ENCODE data around the gene SOX5. TPM values are rescaled to one million over a fixed set of nuclear protein-coding genes. Genes with fewer than 3 reads are reported as not detected.

SOX5 gene
- total RNA-seq, 1 donor from 2014 or later: 31.0 TPM

DNA sequence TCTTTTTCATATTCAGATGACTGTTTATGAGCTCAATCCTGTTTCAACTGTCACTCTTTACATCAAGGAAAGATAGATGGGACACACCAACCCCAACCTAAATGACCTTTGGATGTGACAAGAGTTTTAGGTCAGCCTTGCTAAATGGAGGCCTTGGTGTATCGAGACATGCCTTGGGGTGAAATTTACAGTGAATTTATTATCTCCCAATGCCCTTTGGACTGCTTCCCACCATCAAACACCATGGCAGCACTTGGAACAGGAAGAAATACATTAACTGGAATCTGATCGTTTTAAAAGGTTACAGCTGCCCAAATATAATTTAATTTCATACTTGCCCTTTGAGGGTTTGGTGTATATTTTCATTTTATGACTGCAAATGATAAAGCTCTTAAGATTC, 327.6 kb downstream of the SOX5 start:
- no peak for DNase-seq (ENCODE audit: low spot score)

GRCh38 chr12:23618718-23619117, 330.8 kb downstream of the SOX5 start:
- no peak for DNase-seq (ENCODE audit: low spot score)

- no peak for DNase-seq (ENCODE audit: low spot score)
Measured at GRCh38 chr12:23617749-23618148, 331.7 kb downstream of the SOX5 start.

DNA sequence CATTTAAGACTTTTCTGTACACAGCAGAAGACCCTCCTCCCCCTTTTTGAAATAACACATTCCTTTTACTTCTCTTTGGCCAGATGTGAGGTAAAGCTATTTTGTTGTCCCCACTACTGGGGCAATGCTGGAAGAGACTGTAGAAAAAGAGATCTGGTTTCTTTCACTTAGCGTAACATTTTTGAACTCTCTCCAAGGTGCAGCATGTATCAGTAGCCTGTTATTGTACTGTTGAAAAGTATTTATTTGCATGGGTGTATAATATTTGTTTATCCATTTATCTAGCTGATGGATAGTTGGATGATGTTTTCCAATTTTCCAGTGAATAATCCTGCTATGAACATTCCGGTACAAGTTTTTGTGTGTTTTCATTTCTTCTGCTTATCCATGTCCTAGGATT, 335.2 kb downstream of the SOX5 start:
- DNase-seq (ENCODE audit: low spot score): no peak

DNA sequence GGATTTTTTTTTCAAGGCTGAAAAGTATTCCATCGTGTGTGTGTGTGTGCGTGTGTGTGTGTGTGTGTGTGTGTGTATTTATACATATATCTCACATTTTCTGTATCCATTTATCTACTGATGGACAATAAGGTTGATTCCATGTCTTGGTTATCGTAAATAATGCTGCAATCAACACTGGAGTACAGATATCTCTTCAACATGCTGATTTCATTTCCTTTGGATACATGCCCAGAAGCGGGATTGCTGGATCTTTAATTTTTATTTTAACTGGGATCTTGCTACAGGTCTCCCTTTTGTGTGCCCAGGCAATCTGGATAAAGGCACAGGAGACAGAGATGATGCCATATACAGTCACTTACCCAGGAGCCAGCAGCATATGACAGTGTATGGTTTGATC, 338.1 kb downstream of the SOX5 start:
- DNase-seq (ENCODE audit: low spot score): no peak

- DNase-seq (ENCODE audit: low spot score): no peak
Measured at GRCh38 chr12:23600919-23601318, 348.6 kb downstream of the SOX5 start.

DNA sequence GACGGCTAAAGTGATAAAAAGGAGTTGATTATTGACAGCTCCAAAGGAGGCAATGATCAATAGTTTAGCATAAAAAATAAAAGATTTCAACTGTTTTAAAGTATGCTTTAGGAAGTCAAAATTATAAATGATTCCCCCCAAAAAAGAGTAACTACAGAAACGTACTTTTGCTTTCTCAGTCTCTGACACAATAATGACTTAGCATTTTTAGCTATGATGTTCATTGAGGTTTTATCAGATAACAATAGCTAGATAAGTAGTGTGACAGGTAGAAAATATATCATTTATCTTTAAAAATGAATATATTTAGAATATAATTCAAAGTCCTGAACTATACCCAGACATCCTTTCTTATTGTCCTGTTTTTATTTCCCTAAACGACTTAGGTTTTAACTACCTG, 352.9 kb downstream of the SOX5 start:
- DNase-seq (ENCODE audit: low spot score): no peak

DNA sequence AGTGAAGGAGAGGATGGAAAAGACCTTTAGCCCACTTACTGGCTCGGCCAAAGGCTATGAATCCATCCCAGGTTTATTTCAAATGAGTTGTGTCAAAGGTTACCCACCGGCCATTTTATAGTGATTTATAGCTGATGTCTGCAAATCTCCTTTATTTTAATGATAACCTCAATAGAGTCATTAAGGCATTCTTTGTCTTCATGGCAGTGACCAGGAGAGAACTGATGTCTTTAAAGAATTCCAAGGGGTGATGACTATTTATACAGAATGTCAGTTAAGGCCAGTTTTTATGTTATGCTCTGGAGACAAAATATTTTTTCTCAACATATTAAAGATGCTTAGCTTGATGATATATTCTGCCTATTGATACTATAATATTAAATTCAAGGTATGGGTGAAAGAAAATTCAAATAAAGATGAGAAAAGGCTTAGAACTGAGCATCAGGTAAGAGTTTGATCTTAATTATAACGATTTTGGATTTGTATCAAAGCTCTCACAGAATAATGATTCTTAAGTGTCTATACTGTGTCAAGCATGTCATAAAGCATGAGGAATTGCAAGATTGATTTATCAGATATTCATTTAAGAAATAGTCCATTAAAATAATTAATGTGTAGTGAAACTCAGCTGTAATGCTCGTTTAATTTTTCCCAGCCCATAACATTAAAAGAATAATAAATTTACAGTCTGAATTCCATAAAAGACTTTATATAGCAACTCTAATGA, 361.5 kb downstream of the SOX5 start:
- DNase-seq (ENCODE audit: low spot score): no peak

DNA sequence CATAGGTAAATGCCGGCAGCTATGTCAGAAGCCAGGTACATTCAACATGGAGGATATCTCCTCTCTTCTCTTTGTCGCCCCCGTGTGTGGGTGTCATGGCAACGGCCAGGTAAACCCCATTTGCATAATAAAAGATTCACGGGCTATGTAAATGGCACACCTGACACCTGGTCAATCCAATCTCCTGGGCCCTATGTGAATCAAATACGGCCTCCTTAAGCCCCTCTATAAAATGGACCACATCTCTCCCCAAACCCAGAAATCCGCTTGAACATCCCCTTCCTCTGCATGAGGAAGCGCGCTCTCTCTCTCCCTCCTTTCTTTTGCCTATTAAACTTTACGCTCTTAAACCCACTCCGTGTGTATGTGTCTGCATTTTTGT, 363.7 kb downstream of the SOX5 start:
- DNase-seq (ENCODE audit: low spot score): no peak

DNA sequence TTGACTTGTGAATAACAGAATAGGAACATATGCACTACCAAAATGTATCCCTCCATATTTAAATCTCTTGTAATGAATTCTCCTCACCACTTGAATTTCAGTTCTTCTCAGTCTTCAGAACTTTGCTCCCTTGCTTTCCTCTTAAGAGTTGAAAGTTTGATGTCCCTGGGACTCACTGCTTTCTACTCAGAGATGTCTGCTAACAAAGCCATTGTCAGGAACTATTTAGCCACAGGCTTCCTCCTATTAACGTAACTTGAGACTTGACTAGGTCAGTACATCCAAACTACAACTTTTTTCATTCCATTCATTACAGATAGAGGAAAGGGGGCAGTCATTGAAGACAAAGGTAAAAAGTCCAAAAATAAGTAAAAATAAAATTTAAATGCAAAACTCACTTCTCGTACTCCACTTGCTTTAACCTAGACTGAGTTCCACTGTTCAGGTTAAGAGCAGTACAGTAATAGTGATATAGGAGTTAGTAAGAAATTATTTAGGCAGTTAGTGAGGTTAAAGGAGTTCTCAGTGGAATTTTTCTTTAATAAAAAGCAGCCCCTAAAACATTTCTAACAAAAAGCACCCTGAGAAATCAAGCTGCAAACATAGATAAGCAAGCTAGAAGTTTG, 364.2 kb downstream of the SOX5 start:
- DNase-seq (ENCODE audit: low spot score): no peak

DNA sequence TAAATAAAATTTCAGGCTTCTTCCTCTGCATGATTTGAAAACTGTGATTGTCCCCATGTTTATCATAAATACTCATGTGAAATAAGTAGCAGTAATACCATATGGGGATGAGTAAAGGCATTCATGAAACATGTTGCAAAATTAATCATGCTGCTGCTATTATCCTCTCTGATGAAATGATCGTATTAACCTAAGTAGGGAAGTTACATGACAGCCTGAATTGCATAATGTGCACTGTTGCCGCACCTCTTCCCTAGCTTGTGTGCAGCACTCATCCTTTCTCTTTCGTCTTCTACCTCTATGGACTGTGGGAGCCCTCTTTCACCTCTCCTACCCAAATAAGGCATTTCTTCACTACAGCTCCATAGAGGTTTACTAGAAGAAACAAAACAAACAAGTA, 367.6 kb downstream of the SOX5 start:
- no peak for DNase-seq (ENCODE audit: low spot score)

DNA sequence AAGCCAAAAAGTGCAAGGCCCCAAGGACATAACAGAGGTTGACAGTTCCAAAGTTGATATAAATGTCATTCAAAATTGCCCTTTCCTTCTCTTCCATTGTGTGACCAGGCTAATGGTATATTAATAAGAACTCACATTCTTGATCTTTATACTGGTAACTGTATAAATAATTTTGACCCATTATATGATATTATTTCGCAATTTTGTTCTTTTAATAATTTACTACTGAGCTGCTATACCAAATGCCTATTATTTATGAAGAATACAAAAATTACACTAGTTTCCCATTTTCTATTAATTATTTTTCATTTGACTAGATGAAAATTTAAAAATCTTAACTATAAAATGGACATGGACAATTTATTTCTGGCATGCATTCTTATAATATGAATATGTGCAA, 370.2 kb downstream of the SOX5 start:
- no peak for DNase-seq (ENCODE audit: low spot score)

DNA sequence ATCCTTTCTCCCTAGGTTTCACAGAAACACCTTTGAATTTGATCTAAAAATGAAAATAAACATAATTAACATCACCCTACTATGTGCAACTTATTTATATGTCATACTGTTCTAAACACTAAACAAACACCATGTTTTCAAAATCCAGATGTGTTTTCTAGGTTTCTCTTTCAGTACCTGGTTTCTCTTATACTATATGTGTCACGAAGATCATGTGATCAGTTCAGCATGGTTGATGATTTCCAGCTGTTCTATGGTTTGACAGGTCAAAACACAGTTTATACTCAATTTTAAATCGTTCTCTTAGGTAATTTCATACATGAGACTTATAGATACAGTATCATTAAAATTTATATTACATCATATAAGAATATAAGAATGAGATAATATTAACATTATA, 373.1 kb downstream of the SOX5 start:
- DNase-seq (ENCODE audit: low spot score): no peak

GRCh38 chr12:23569356-23569755, 380.1 kb downstream of the SOX5 start:
- no peak for DNase-seq (ENCODE audit: low spot score)

DNA sequence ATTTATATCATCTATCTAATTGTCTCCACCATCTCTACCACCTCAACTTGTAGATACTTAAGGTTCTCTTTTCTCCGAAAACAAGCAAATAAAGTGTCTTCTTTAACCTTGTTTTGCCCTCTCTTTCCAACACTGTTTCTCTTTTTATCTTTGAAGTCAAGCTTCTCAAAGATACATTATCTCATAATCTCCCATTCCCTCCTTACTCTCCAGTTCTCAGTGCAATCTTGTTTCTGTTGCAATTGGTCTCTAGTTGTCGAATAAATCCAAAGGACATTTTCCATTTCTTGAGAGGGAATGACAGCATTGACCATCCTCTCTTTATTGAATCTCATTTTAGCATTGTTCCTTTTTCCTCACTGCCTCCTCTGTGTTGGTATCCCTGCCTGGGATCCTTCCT, 383.3 kb downstream of the SOX5 start:
- DNase-seq (ENCODE audit: low spot score): no peak

DNA sequence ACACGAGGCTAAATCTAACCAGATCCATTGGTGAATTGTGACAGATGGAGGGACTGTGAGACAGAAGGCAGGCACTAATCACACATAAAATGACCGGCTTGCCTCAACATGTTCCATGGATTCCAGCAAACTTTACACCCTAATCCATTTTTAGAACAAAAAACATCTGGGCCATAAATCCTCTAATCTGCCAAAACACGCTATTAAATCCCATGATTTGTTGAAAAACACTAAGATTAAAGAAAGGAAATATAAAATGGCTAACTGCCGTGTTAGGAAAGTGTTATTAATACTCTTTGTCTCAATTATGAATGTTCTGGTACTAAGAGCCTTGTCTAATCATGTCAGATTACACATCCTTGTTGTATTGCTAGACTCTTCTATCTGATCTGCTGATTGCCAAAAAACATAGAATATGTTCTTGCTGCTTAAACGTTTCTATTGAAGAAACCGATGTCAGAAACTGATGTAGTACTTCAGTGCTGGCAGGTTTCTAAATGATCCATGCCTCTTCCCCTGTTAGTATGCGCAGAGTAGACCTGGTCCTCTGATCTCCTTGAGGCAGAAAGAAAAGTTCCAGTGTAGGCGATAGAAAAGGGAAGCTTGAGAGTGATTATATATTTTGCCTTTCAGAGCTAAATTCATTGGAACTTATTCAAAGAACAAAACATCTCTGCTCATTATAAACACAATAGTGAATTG, 384.9 kb downstream of the SOX5 start:
- no peak for DNase-seq (ENCODE audit: low spot score)

DNA sequence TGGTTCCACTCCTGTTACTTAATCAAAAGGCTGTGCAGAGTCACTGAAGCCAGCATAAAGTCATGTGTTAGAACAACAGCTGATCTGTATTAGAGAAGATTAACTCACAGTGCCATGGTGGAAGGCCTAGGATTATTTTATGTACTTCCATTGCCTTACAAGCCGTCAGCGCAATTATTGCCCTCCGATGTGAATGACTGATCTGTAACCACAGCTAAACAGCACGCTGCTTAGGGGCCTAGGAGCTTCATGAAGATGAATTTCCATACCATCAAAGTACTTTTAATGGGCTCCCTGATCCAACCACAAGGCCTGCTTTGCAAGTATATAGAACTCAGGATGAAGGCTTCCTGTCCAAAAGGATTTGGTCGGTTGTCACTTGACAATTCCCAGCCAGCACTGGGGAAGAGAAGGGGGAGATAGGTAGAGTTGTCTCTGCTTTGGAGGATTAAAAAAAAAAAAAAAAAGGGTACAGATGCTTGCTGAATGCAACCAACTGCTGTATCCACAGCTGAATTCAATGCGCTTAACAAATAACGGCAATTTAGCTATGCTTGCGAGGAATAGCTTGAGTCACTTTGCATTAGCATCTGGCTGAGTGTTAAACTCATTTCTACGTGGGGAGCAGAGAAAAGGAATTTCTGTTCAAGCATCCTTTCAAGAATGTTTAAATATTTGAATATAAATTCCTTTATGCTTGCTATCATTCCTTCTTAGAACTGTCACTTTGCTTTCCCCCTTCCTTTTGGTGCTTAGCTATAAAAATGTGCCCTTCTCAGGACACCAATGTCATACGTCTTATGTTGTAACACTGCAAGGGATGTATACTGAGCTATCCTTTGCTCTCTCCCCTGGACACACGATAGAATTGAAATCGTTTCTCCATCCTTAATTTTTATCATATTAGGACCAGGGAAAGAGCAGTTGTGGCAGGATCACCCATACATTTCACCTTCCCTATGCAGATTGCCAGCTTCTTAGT, 387.8 kb downstream of the SOX5 start:
- no peak for DNase-seq (ENCODE audit: low spot score)

DNA sequence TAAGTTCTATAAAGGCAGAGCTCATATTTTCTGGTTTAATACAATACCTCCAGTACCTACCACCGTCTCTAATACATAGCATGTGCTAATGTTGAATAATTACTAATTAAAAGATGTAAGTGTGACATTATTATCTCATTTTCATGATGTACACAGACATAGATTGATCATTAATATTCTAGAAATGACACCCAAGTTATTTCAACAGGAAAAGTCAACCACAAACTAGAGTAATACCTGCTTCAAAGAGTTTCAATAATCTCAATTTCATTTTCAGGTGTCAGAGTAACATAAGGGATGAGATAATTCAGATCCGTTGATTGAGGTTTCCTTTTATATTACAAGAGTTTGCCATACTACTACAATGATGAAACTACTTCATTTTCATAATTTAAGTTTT, 388.9 kb downstream of the SOX5 start:
- no peak for DNase-seq (ENCODE audit: low spot score)

DNA sequence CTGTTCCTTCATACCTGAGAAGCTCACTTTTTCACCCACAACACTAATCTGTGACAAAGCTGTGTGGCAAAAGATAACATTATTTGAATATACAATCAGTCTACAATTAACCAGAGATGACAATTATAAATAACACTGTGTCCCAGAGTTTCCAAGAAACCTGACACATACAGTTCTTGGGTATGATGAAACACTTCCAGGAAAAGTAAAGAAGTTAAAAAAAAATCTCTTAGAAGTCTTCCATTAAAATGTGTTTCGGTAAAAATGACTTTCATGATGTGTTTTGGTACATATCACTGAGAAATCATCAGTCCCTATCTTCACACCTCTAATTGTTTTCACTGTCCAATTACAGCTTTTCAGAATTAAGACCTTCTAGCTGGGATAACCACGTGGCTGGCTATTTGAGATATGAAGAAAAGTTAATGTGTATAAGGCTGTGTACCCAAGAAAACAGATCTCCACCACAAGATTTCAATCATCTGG, 390.2 kb downstream of the SOX5 start:
- DNase-seq (ENCODE audit: low spot score): no peak

DNA sequence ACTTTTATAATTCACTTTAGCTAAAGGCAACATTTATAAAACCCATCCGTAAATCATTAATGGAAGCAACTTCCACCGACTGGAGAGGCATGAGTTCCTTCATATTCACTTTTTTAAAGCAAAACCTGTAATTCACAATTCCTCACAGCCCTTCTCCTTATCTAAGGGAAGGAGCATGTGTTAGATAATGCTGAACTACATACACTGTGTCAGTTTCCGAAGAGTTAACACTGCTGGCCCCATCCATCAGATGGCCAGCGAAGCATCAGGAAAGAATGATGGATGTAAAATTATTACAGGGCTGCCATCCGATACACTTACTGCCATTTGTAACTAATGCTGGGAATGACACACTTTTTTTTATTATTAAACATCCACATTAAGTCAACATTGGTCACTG, 392.8 kb downstream of the SOX5 start:
- DNase-seq (ENCODE audit: low spot score): no peak

GRCh38 chr12:23555825-23556207, 393.7 kb downstream of the SOX5 start:
- DNase-seq (ENCODE audit: low spot score): no peak
